T-cell (primary cell): ENCODE data around the gene EIF1AD. TPM values are rescaled to one million over a fixed set of nuclear protein-coding genes. Genes with fewer than 3 reads are reported as not detected.
A peak's percentile ranks its signal among the peaks of the same experiment; 100 is the strongest.

Experiments
- ATAC-seq, 4 experiments: fragments of 200-7000 bp in 3 of 4; fragments of 150-1000 bp in 1 of 4; cut with Tn5 transposase; replicated peaks in 1 of 4; 1 replicate in 3 of 4; 2 replicates in 1 of 4; pipeline ENCODE4 v1.10.0; 2021; ENCODE audit warnings: moderate library complexity in 3 of 4, mild to moderate bottlenecking in 2 of 4, moderate number of reproducible peaks in 1 of 4
- CTCF ChIA-PET, 2 donors: fragments of 300-600 bp; sonication (Branson Sonifier 250); formaldehyde crosslinking; loops; one replicate each; lab custom pipeline; 2022; ENCODE audit warnings: antibody characterized with exemption in 2 of 2; lab: Charles Lee
- POLR2A ChIA-PET, 2 donors: fragments of 300-600 bp; sonication (Branson Sonifier 250); formaldehyde crosslinking; loops; one replicate each; lab custom pipeline; 2022; ENCODE audit warnings: antibody characterized with exemption in 2 of 2; lab: Charles Lee
- DNase-seq, 35 experiments: peaks; one replicate each; pipeline versions ENCODE4 v3.0.0 to v3.0.0-alpha.2; 2013 to 2023
- H3K27ac ChIP-seq: one replicate; pipeline ENCODE4 v1.5.1; 2013; ENCODE audit warnings: low read length
- H3K27me3 ChIP-seq, 2 experiments: replicated peaks in 1 of 2; 1 replicate in 1 of 2; 2 replicates in 1 of 2; pipeline versions ENCODE4 v1.6.1 to v1.7.0; 2013; ENCODE audit warnings: low read length in 1 of 2, mixed read lengths in 1 of 2; ENCODE audit not compliant: control insufficient read depth in 2 of 2, insufficient read depth in 2 of 2; ENCODE audit errors: extremely low read depth in 1 of 2
- H3K36me3 ChIP-seq, 2 donors: 1 replicate in 1 of 2; 2 replicates in 1 of 2; pipeline versions ENCODE4 v1.6.1 to v1.7.0; 2013; ENCODE audit warnings: low read length in 1 of 2; ENCODE audit not compliant: control insufficient read depth in 2 of 2, insufficient read depth in 1 of 2; ENCODE audit errors: extremely low read depth in 1 of 2
- H3K4me1 ChIP-seq, 2 experiments: 1 replicate in 1 of 2; 2 replicates in 1 of 2; pipeline versions ENCODE4 v1.6.1 to v1.7.0; 2013; ENCODE audit warnings: low read length in 2 of 2, mixed read lengths in 1 of 2; ENCODE audit not compliant: insufficient read depth in 2 of 2, control insufficient read depth in 1 of 2; ENCODE audit errors: extremely low read depth in 1 of 2
- H3K4me3 ChIP-seq, 2 donors: 1 replicate in 1 of 2; 2 replicates in 1 of 2; pipeline versions ENCODE4 v1.5.1 to v1.7.0; 2013; ENCODE audit warnings: mild to moderate bottlenecking in 2 of 2, low read length in 1 of 2, moderate library complexity in 1 of 2; ENCODE audit not compliant: control insufficient read depth in 1 of 2; ENCODE audit errors: extremely low read depth in 1 of 2
- H3K9me3 ChIP-seq: 2 replicates; pipeline ENCODE4 v1.7.0; 2013
- H3K27ac Mint-ChIP-seq, 2 donors: one replicate each; pipeline ENCODE4 v1.8.0; 2020 to 2021; ENCODE audit warnings: mild to moderate bottlenecking in 2 of 2, mixed read lengths in 2 of 2
- H3K27me3 Mint-ChIP-seq, 2 donors: one replicate each; pipeline ENCODE4 v1.8.0; 2021 to 2022; ENCODE audit warnings: mixed read lengths in 2 of 2
- H3K36me3 Mint-ChIP-seq: one replicate; pipeline ENCODE4 v1.8.0; 2021; ENCODE audit warnings: mixed read lengths
- H3K4me1 Mint-ChIP-seq, 3 donors: one replicate each; pipeline ENCODE4 v1.8.0; 2020 to 2022; ENCODE audit warnings: mixed read lengths in 3 of 3, mild to moderate bottlenecking in 1 of 3
- H3K4me3 Mint-ChIP-seq, 3 donors: one replicate each; pipeline ENCODE4 v1.8.0; 2020 to 2022; ENCODE audit warnings: mild to moderate bottlenecking in 3 of 3, mixed read lengths in 3 of 3, moderate library complexity in 3 of 3
- H3K9me3 Mint-ChIP-seq, 3 donors: one replicate each; pipeline ENCODE4 v1.8.0; 2020 to 2022; ENCODE audit warnings: mixed read lengths in 3 of 3
- WGBS: methylation state at CpG from one replicate; pipeline ENCODE4 v1.1.5; 2013; ENCODE audit warnings: missing lambda C conversion rate; ENCODE audit not compliant: insufficient coverage; 5-methylcytosine and 5-hydroxymethylcytosine counted together
- total RNA-seq, 35 experiments: library from RNA in 6 of 35; stranded (reverse) in 6 of 35; fragments of 120-200 nt in 1 of 35; gene quantifications; one replicate each; pipeline versions ENCODE4 v1.2.1 to v1.2.4 and lab custom pipeline; 2013 to 2026

The EIF1AD gene
- total RNA-seq = 100 to 1,000 TPM in 1 of 5 donors, 10 to 100 TPM in 4; 50.7 to 114 (median 58.8) TPM
- 52.1 TPM for total RNA-seq (2013)
- 42.9 to 70.9 (median 52.5) reads per million in 29 experiments for total RNA-seq (lab: John Stamatoyannopoulos, UW)

- Mint-ChIP-seq H3K4me3 (peak within 1 kb of the TSS; percentile 95 to 100 (median 99)), H3K27ac (peak within 1 kb of the TSS; percentile 99 to 100), H3K36me3 (peaks cover 38% of the 10 kb centered on the region), H3K27me3 (no peaks in the 10 kb centered on the region), H3K4me1 (peaks cover 28 to 50% (median 46%) of the 10 kb centered on the region in 3 donors), H3K9me3 (no peaks in the 10 kb centered on the region)
- DNase-seq (peak; percentile 84 to 97 (median 90)), ATAC-seq (peak; percentile 82 to 86 (median 82))
- Histone ChIP-seq H3K9me3 (no peaks in the 10 kb centered on the region), H3K27ac (peak within 1 kb of the TSS; percentile 77), H3K36me3 (peaks cover 13 to 51% of the 10 kb centered on the region in 2 donors), H3K4me3 (peak within 1 kb of the TSS; percentile 82 to 92), H3K27me3 (no peaks in the 10 kb centered on the region), H3K4me1 (peaks cover 5 to 27% of the 10 kb centered on the region in 2 experiments)
- POLR2A ChIA-PET = interaction anchor here (0.6 to 1.0 kb wide), 5 partner anchors 10 to 1227 kb away, joined by 3 to 10 read pairs (median 5); no protein-coding TSS in a partner anchor
- under 1% methylated on average over 50 of the region's 55 CpGs for WGBS
- CTCF ChIA-PET = interaction anchor here (0.6 to 1.4 kb wide), 10 partner anchors 10 to 2000 kb away, joined by 3 to 8 read pairs (median 4); partner anchors contain the start of genes CCDC85B (in 1 of the 2), FIBP (in 1 of the 2) and KAT5 (in 1 of the 2)
Measured at GRCh38 chr11:66001942-66002647, at the start of gene EIF1AD, which contains the start of gene BANF1. TSS of gene EIF1AD (minus strand) at chr11:66002157. CDS start at chr11:66000389, 1,768 bp downstream. TSS of gene BANF1 (plus strand) at chr11:66002503. CDS start at chr11:66003251, 748 bp downstream.

- H3K27ac ChIP-seq = peak overlapping the region; percentile 86
- H3K27me3 Mint-ChIP-seq = peaks cover 4 to 6% of the 10 kb centered on the region in 2 donors
- CTCF ChIA-PET = interaction anchor here in 1 of 2 donors (1.3 kb wide), 1 partner anchor 14 kb away, joined by 4 read pairs; no protein-coding TSS in a partner anchor
- H3K9me3 Mint-ChIP-seq = no peaks in the 10 kb centered on the region
- peaks cover 30 to 38% (median 32%) of the 10 kb centered on the region in 3 donors for H3K4me1 Mint-ChIP-seq
- H3K4me3 Mint-ChIP-seq = peak overlapping the region; percentile 97 to 100 (median 98)
- no peak for DNase-seq
- H3K27me3 ChIP-seq = peaks cover 0 to 26% of the 10 kb centered on the region in 2 experiments
- H3K27ac Mint-ChIP-seq = peak overlapping the region; percentile 88 to 92
- H3K36me3 Mint-ChIP-seq = peaks cover 10% of the 10 kb centered on the region
- peak overlapping the region; percentile 95 for H3K4me3 ChIP-seq
- peaks cover 0 to 26% of the 10 kb centered on the region in 2 donors for H3K36me3 ChIP-seq
- no peaks in the 10 kb centered on the region for H3K9me3 ChIP-seq
- no peak for ATAC-seq
- POLR2A ChIA-PET = interaction anchor here in 1 of 2 donors (0.7 kb wide), 1 partner anchor 552 kb away, joined by 3 read pairs; no protein-coding TSS in a partner anchor
- WGBS = 52% methylated on average over 9 of the region's 12 CpGs
- H3K4me1 ChIP-seq = peaks cover 11 to 32% of the 10 kb centered on the region in 2 experiments
Measured at GRCh38 chr11:66051371-66051765, 49.4 kb upstream of the EIF1AD start.

GRCh38 chr11:66050581-66051231, 48.7 kb upstream of the EIF1AD start:
- Histone ChIP-seq H3K27me3 (peaks cover 0 to 26% of the 10 kb centered on the region in 2 experiments), H3K4me1 (peaks cover 11 to 33% of the 10 kb centered on the region in 2 experiments), H3K4me3 (no peak overlapping the region), H3K9me3 (no peaks in the 10 kb centered on the region), H3K36me3 (peaks cover 0 to 20% of the 10 kb centered on the region in 2 donors), H3K27ac (peak overlapping the region; percentile 86)
- ChIA-PET POLR2A (interaction anchor here in 1 of 2 donors (0.6 kb wide), 2 partner anchors 31 to 789 kb away, joined by 3 to 4 read pairs; no protein-coding TSS in a partner anchor), CTCF (no interaction called here)
- no peak for DNase-seq
- H3K4me3 Mint-ChIP-seq = peak overlapping the region; percentile 97 to 100 (median 98)
- peak overlapping the region; percentile 88 to 92 for H3K27ac Mint-ChIP-seq
- H3K4me1 Mint-ChIP-seq = peaks cover 30 to 40% (median 32%) of the 10 kb centered on the region in 3 donors
- H3K36me3 Mint-ChIP-seq = peaks cover 9% of the 10 kb centered on the region
- WGBS = 100% methylated on average over 2 of the region's 5 CpGs
- H3K9me3 Mint-ChIP-seq = no peaks in the 10 kb centered on the region
- H3K27me3 Mint-ChIP-seq = peaks cover 4 to 6% of the 10 kb centered on the region in 2 donors
- no peak for ATAC-seq

- 48% methylated on average over 19 of the region's 39 CpGs for WGBS
- no peak within 1 kb of the TSS for H3K27ac ChIP-seq
- H3K9me3 ChIP-seq = no peaks in the 10 kb centered on the region
- H3K36me3 ChIP-seq = peaks cover 0 to 6% of the 10 kb centered on the region in 2 donors
- H3K4me1 ChIP-seq = peaks cover 11 to 42% of the 10 kb centered on the region in 2 experiments
- no peak within 1 kb of the TSS for H3K27ac Mint-ChIP-seq
- ATAC-seq = no peak
- ChIA-PET CTCF (no interaction called here), POLR2A (interaction anchor here in 1 of 2 donors (0.6 kb wide), 1 partner anchor 216 kb away, joined by 3 read pairs; no protein-coding TSS in a partner anchor)
- H3K4me3 Mint-ChIP-seq = peak within 1 kb of the TSS in 1 of 3 donors; percentile 24
- H3K27me3 ChIP-seq = peaks cover 0 to 26% of the 10 kb centered on the region in 2 experiments
- peaks cover 4 to 6% of the 10 kb centered on the region in 2 donors for H3K27me3 Mint-ChIP-seq
- peaks cover 35 to 45% (median 36%) of the 10 kb centered on the region in 3 donors for H3K4me1 Mint-ChIP-seq
- no peak within 1 kb of the TSS for H3K4me3 ChIP-seq
- H3K36me3 Mint-ChIP-seq = no peaks in the 10 kb centered on the region
- no peaks in the 10 kb centered on the region for H3K9me3 Mint-ChIP-seq
- no peak for DNase-seq
Measured at GRCh38 chr11:66048547-66049323, 46.8 kb upstream of the EIF1AD start, which contains the start of gene GAL3ST3. TSS of gene GAL3ST3 (minus strand) at chr11:66049161. CDS start at chr11:66045415, 3,746 bp downstream.

GRCh38 chr11:66047541-66048365, 45.8 kb upstream of the EIF1AD start:
- ATAC-seq (no peak), DNase-seq (no peak)
- H3K4me1 Mint-ChIP-seq = peaks cover 27 to 37% (median 28%) of the 10 kb centered on the region in 3 donors
- H3K9me3 Mint-ChIP-seq = no peaks in the 10 kb centered on the region
- Histone ChIP-seq H3K4me3 (no peak overlapping the region), H3K27me3 (peaks cover 0 to 26% of the 10 kb centered on the region in 2 experiments), H3K36me3 (no peaks in the 10 kb centered on the region), H3K4me1 (peaks cover 3 to 33% of the 10 kb centered on the region in 2 experiments), H3K27ac (no peak overlapping the region), H3K9me3 (no peaks in the 10 kb centered on the region)
- no peaks in the 10 kb centered on the region for H3K36me3 Mint-ChIP-seq
- POLR2A ChIA-PET = no interaction called here
- no peak overlapping the region for H3K4me3 Mint-ChIP-seq
- WGBS = 92% methylated on average over 8 of the region's 11 CpGs
- H3K27me3 Mint-ChIP-seq = peaks cover 4 to 6% of the 10 kb centered on the region in 2 donors
- CTCF ChIA-PET = no interaction called here
- H3K27ac Mint-ChIP-seq = no peak overlapping the region
